Ovary (tissue), 3 donors: ENCODE results near the gene RPSA.

Experiments used
- EP300 ChIP-seq: sonication (generic); formaldehyde crosslinking; IDR thresholded peaks from one replicate; pipeline ENCODE4 v1.6.1; 2017; ENCODE audit warnings: antibody characterized with exemption
- POLR2A ChIP-seq: fragments of 450-650 bp; IDR thresholded peaks from one replicate; pipeline ENCODE4 v1.6.1; 2017; ENCODE audit warnings: antibody characterized with exemption, mild to moderate bottlenecking, moderate library complexity
- TF ChIP-seq, protein P1 (sequence below), 3 donors: fragments of 450-650 bp in 2 of 3; fragments of 200-600 bp in 1 of 3; IDR thresholded peaks; one replicate each; pipeline versions ENCODE4 v1.5.1 to v1.8.0; 2016 to 2022; ENCODE audit warnings: antibody characterized with exemption in 3 of 3, mild to moderate bottlenecking in 1 of 3
- donor health status: DM: no; HTN: no; CAD: no.

DNA sequence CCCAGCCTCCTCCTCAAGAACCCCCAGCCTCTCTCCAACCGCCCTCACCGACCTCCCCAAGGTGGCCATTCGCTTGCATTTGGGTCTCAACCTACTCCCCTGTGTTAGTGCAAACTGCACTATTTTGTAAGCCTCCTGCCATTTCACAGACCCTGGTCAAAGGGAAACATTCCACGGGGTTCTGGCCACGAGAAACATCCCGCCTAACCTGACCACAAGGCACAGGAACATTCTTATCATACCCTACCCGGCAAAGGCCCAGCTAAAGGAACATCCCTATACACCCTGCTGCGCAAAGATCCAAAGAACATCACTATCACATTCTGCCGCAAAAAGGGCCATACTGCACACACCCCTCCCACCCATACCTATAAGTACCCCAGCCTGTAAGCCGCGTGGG lies 22.9 kb downstream of the RPSA start:
- TF ChIP-seq, protein P1, sequence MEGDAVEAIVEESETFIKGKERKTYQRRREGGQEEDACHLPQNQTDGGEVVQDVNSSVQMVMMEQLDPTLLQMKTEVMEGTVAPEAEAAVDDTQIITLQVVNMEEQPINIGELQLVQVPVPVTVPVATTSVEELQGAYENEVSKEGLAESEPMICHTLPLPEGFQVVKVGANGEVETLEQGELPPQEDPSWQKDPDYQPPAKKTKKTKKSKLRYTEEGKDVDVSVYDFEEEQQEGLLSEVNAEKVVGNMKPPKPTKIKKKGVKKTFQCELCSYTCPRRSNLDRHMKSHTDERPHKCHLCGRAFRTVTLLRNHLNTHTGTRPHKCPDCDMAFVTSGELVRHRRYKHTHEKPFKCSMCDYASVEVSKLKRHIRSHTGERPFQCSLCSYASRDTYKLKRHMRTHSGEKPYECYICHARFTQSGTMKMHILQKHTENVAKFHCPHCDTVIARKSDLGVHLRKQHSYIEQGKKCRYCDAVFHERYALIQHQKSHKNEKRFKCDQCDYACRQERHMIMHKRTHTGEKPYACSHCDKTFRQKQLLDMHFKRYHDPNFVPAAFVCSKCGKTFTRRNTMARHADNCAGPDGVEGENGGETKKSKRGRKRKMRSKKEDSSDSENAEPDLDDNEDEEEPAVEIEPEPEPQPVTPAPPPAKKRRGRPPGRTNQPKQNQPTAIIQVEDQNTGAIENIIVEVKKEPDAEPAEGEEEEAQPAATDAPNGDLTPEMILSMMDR (IDR thresholded peaks at IDR 0.05) = no peak
- TF ChIP-seq POLR2A = no peak
- TF ChIP-seq EP300 = no peak
